ENCODE measurements around the gene PRSS33.

PRSS33 gene

GRCh38 chr16:2787406-2787805, at the start of gene PRSS33:
TSS of gene PRSS33 (minus strand) at chr16:2787560. CDS start at chr16:2786547, 1,013 bp downstream.
- DNase-seq, result no peak

GRCh38 chr16:2836646-2837508, 49.5 kb upstream of the PRSS33 start:
- no peak for DNase-seq

DNA sequence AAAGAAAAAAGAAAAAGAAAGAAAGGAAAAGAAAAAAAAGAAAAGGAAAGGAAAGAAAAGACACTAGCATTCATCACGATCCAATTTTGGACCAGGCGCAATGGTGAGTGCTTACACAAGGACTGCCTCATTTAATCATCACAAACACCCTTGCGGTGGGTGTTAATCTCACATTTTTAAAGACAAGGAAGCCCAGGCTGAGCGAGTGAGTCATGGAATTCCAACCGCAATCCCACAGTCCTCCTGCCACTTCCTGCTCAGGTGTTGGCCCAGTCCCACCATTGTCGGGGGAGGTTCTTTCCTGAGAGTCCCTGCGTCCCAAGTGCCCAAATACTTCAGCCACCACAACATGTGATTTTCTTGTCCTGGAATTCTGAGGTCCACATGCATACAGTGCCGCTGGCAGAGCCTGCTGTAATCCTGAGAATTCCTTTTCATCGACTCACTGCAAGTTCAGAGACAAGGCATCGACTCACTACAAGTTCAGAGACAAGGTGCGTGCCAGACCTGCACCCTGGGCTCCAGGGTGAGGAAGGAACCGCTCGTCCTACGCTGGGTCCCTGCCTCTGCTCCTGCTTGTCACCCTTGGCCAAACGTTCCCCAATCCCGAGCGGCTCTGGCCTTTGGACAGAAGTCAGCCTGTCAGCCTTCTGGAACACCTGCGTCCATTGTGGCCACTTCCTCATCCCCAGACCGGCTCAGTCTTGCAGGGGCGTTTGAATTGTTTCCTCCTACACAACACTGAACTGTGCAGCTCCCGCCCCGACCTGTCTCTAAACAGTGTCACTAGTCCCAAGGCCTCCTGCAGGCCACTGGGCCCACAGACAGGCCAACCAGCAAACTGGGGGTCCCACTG, 48.5 kb upstream of the PRSS33 start:
- no peak for DNase-seq

DNA sequence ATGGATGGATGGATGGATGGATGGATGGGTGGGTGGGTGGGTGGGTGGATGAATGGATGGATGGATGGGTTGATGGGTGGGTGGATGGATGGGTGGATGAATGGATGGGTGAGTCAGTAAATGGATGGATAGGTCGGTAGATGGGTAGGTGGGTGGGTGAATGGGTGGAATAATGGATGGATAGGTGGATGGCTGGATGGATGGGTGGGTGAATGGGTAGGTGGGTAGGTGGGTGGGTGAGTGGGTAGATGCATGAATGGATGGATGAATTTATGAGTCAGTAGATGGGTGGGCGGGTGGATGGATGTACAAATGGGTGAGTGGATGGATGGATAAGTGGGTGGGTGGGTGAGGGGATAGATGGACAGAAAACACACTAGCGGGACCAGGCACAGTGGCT, 47.6 kb upstream of the PRSS33 start:
- DNase-seq, result no peak

- peak in 1 of 2 donors; percentile 73 for DNase-seq
These were observed 46.4 kb upstream of the PRSS33 start for GRCh38 chr16:2833776-2834175.

DNA sequence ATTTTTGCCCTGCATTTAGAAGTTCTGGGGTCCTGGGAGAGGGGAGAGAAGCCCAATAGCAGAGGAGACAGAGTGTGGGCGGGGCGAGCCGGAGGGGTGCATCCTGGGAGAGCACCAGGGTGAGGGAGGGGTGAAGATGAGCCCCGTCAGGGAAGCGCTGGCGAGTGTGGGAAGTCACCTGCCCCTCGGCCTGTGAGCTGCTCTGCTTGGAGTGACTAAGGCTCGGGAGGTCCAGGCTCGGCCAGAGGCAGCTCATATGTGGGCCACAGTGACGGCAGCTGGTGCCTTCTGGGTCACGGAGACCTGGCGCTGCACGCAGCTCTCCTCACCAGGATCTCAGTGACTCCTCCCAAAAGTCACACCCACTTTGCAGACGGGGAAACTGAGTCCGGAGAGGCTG, 43.8 kb upstream of the PRSS33 start:
- DNase-seq, result no peak

DNA sequence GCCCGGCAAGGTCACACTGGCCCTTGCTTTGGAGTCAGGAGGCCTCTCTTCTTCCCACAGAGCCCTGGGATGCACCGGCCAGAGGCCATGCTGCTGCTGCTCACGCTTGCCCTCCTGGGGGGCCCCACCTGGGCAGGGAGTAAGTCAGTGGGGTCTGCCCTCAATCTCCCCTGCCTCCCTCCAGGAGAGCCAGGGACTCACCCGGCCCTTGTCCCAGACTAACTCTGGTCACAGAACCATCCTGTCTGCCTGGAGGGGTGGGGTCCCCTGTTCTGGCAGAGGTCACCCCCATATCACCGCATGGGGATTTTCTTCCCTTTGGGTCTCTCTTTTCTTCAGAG, 43.0 kb upstream of the PRSS33 start:
- DNase-seq, result no peak

GRCh38 chr16:2829501-2830354, 42.4 kb upstream of the PRSS33 start, which contains the start of gene ZG16B:
TSS of gene ZG16B (plus strand) at chr16:2830303. CDS start at chr16:2830442, 139 bp downstream.
- DNase-seq, result peak in 1 of 2 donors; percentile 15

- no peak for DNase-seq
These were observed 41.6 kb upstream of the PRSS33 start for GRCh38 chr16:2828876-2829430.

DNA sequence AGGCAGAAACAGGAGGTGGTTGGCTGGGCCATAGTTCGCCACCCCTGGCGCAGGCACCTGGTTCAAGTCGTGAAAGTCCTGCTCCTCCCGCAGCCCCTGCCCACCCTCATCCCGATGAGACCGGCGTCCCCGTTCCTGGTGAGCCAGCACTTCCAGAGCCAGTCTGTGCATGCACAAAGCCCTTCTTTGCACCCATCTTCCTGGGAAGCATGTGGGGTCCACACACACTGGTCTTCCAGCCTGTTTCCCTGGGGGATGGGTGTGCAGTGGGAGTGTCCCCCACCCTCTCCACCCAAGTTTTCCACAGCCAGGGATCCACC, 41.1 kb upstream of the PRSS33 start:
- no peak for DNase-seq

DNA sequence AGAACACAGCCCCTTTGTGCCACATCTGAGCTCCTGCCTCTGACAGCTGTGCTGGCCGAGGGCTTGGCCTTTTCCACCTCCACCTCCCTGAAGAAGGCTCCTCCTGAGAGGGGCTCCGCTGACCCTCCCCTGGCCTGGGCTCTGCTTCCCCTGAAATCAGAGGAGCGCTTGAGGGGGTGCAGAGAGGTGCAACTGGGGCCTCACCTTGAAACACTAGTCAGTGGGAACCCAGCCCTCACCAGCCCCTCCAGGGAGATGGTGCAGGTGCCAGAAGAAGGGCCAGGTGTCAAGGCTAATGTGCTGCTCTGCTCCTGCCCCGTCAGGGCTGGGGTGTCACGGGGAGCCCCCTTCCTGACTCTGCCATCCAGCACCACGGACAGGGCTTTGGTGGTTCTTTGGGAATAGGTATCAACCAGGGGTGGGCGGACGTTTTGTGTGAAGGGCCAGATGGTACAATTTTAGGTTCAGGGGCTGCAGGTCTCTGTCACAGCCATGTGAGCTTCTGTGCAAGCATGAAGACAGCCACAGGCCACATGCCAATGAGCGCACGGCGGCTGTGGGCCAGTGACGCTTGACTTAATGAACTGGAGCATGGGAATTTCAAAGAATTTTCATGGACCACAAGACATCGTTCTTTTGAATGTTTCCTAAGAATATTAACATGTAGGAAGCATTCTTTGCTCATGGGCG, 40.6 kb upstream of the PRSS33 start:
- DNase-seq, result no peak

GRCh38 chr16:2827374-2827791, 40.0 kb upstream of the PRSS33 start:
- no peak for DNase-seq

GRCh38 chr16:2826591-2827373, 39.4 kb upstream of the PRSS33 start:
- DNase-seq, result no peak

DNA sequence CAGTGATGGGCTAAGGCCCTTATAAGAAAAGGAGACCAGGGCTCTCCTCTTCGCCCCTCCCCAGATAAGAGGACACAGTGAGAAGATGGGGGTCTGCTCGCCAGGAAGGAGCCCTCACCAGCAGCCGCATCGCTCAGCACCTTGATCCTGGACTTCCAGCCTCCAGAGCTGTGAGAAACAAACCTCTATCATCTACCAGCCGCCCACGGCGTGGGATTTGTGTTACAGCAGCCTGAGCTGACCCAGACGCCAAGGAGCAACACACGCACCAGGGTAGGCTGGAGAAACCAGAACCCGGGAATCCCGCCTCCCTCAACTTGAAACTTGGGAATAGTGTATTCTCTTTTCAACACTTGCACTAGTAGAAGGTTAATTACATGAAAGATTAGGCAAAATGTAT, 38.5 kb upstream of the PRSS33 start:
- no peak for DNase-seq

GRCh38 chr16:2825049-2825742, 37.8 kb upstream of the PRSS33 start:
- DNase-seq, result no peak

DNA sequence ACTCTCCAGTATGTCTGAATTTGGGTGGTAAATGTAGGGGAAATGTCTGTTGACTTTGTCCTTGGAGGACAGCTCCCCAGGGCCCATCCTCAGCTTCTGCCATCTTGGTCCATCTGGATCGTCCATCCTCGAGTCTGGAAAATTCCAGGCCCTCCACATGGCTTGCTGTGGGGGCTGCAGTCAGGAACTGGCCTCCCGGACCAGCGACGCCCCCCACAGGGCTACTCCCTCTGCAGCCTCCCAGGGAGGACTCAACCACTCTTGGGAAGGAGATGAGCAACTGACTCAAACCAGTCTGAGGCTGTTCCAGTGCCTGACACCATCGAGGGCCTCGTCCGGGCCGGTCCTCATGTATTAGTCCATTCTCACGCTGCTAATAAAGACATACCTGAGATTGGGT, 37.3 kb upstream of the PRSS33 start:
- no peak for DNase-seq

DNA sequence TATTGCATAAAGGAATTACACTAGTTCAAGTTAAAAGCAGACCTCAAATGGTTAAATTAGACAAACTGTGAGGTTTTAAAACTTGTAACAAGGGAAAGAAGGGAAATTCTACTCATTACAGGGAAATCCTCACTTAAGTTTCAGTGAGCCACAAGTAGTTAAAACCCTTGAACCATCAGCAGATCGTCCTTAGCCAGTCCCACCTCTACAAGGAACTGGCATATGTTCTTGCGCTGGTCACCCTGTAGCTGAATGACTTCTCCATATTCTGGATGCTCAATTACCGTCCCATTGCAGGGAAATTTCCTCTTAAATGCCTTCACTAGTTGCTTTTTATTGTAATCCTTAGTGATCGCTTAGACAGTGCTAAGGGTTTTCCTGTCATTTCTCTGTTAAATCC, 35.1 kb upstream of the PRSS33 start:
- DNase-seq, result peak in 1 of 2 donors; percentile 31

GRCh38 chr16:2822158-2822495, 34.8 kb upstream of the PRSS33 start:
- no peak for DNase-seq

DNA sequence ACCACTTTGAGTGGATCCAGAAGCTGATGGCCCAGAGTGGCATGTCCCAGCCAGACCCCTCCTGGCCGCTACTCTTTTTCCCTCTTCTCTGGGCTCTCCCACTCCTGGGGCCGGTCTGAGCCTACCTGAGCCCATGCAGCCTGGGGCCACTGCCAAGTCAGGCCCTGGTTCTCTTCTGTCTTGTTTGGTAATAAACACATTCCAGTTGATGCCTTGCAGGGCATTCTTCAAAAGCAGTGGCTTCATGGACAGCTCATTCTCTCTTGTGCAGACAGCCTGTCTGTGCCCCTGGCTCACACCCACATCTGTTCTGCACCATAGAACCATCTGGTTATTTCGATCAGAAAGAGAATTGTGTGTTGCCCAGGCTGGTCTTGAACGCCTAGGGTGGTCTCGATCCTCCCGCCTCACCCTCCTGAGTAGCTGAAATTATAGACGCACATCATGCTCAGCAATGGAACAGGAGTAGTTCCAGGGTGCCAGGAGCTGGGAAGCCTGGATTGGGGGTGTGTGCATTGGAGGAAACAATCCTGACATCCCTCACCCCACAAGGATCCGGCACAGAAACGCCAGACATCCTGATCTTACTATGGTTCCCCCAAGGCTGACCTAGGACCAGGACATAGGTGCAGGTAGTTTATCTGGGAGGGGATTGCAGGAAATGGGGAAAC, 34.3 kb upstream of the PRSS33 start:
- no peak for DNase-seq

DNA sequence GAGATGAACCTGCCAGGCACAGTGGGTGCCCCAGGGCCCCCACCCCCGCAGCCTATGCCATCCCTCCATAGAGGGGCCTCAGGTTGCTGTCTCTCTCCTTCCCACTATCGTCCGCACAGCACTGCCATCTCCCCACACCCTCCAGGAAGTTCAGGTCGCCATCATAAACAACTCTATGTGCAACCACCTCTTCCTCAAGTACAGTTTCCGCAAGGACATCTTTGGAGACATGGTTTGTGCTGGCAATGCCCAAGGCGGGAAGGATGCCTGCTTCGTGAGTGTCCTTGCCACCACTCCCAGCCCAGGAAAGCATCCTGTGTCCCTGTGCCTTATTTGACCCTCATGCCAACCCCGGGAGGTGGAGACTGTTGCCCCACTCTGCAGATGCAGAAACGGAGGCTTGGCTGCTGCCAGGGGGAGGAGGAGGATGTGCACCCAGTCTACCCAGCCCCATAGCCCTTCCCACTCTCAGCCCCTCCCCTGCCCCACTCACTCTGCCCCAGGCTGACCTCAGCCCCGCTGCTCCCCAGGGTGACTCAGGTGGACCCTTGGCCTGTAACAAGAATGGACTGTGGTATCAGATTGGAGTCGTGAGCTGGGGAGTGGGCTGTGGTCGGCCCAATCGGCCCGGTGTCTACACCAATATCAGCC, 33.6 kb upstream of the PRSS33 start:
- no peak for DNase-seq

All from inflammatory macrophage treated with lipopolysaccharide for 1 hour (primary cell).